Glutamatergic neuron (in vitro differentiated cells): ENCODE measurements around the gene C17orf113. TPM values are rescaled to one million over a fixed set of nuclear protein-coding genes. Genes with fewer than 3 reads are reported as not detected.

Source experiments
- DNase-seq: peaks from one replicate; pipeline ENCODE4 v3.0.0; 2022
- H3K27ac Mint-ChIP-seq: one replicate; pipeline ENCODE4 v1.8.0; 2020; ENCODE audit warnings: mild to moderate bottlenecking, mixed read lengths, inconsistent platforms; ENCODE audit not compliant: unreplicated experiment
- H3K27me3 Mint-ChIP-seq: one replicate; pipeline ENCODE4 v1.8.0; 2020; ENCODE audit warnings: mild to moderate bottlenecking, moderate library complexity, mixed read lengths, inconsistent platforms; ENCODE audit not compliant: unreplicated experiment
- H3K36me3 Mint-ChIP-seq: one replicate; pipeline ENCODE4 v1.8.0; 2020; ENCODE audit warnings: mild to moderate bottlenecking, mixed read lengths, inconsistent platforms; ENCODE audit not compliant: unreplicated experiment
- H3K4me1 Mint-ChIP-seq: one replicate; pipeline ENCODE4 v1.8.0; 2020; ENCODE audit warnings: mild to moderate bottlenecking, low read depth, mixed read lengths, inconsistent platforms; ENCODE audit not compliant: unreplicated experiment
- H3K4me3 Mint-ChIP-seq: one replicate; pipeline ENCODE4 v1.8.0; 2020; ENCODE audit warnings: mild to moderate bottlenecking, mixed read lengths, inconsistent platforms; ENCODE audit not compliant: unreplicated experiment
- H3K9me3 Mint-ChIP-seq: one replicate; pipeline ENCODE4 v1.8.0; 2020; ENCODE audit warnings: mild to moderate bottlenecking, moderate library complexity, mixed read lengths, inconsistent platforms; ENCODE audit not compliant: unreplicated experiment
- CTCF ChIP-seq: fragments of 200-600 bp; sonication (generic); IDR thresholded peaks from one replicate; pipeline ENCODE4 v1.5.0; 2021; ENCODE audit not compliant: partially characterized antibody, unreplicated experiment
- total RNA-seq: library from RNA; stranded (reverse); fragmentation: NEBNext Ultra II Directional; extraction: Animal tissue kit (Norgen Biotek cat#: 25700); gene quantifications from one replicate; pipeline ENCODE4 v1.2.1, GENCODE V29; 2021; ENCODE audit not compliant: unreplicated experiment

C17orf113 gene
- total RNA-seq, 1 donor from 2014 or later: 2.4 TPM

GRCh38 chr17:42056635-42057034, 6.2 kb upstream of the C17orf113 start:
- Mint-ChIP-seq H3K4me1 (no peaks in the 10 kb centered on the region), H3K4me3 (no peak overlapping the region), H3K36me3 (no peaks in the 10 kb centered on the region), H3K9me3 (peaks cover 3% of the 10 kb centered on the region), H3K27me3 (peaks cover 12% of the 10 kb centered on the region), H3K27ac (no peak overlapping the region)
- no peak for DNase-seq
- no peak for TF ChIP-seq CTCF

- DNase-seq: no peak
- H3K4me3 Mint-ChIP-seq: no peak overlapping the region
- no peak for TF ChIP-seq CTCF
- no peaks in the 10 kb centered on the region for H3K4me1 Mint-ChIP-seq
- peaks cover 17% of the 10 kb centered on the region for H3K27me3 Mint-ChIP-seq
- peaks cover 2% of the 10 kb centered on the region for H3K9me3 Mint-ChIP-seq
- no peak overlapping the region for H3K27ac Mint-ChIP-seq
- H3K36me3 Mint-ChIP-seq: no peaks in the 10 kb centered on the region
These were observed 5.1 kb upstream of the C17orf113 start for GRCh38 chr17:42055496-42055895.

GRCh38 chr17:42055027-42055426, 4.6 kb upstream of the C17orf113 start:
- no peak for TF ChIP-seq CTCF
- DNase-seq: no peak
- Mint-ChIP-seq H3K4me1 (no peaks in the 10 kb centered on the region), H3K27me3 (peaks cover 17% of the 10 kb centered on the region), H3K36me3 (no peaks in the 10 kb centered on the region), H3K9me3 (peaks cover 2% of the 10 kb centered on the region), H3K4me3 (no peak overlapping the region), H3K27ac (no peak overlapping the region)

DNA sequence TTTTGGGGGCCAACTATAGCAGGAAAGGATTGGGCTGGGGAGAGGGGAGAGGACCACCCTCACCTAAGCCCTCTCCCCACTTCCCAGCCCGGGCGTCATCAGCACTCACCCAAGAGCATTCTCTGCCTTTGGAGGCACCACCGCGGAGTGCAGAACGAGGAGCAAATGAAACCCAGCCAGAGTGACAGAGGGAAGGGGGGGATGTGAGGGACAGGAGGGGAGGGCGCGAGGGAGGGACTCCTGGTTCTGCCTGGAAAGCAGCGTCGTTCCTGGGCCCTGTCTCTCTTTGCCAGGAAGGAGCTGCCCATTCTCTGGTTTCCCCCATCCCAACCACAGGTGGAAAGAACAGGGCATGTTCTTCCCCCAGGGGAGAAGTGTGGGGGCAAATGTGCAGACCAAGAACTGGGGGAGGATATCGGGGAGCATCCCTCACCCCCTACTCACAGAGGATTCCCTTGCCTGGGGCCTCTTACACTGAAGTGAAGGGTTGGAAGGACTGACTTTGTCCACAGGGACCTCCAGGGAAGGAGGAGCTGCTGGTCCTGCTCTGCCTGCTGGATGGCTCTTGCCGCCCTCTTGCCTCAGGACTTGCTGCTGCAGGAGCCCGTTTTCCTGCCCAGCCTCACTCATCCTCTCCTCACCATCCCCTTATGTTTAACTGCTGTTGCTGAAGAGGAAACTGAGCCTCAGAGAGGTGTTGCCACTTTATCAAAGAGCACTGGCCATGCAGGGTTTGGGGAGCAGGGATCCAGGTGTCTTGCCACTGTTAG, 3.5 kb upstream of the C17orf113 start:
- Mint-ChIP-seq H3K4me3 (no peak overlapping the region), H3K27ac (no peak overlapping the region), H3K36me3 (no peaks in the 10 kb centered on the region), H3K9me3 (peaks cover 4% of the 10 kb centered on the region), H3K27me3 (peaks cover 17% of the 10 kb centered on the region), H3K4me1 (peaks cover 2% of the 10 kb centered on the region)
- TF ChIP-seq CTCF: no peak
- no peak for DNase-seq

DNA sequence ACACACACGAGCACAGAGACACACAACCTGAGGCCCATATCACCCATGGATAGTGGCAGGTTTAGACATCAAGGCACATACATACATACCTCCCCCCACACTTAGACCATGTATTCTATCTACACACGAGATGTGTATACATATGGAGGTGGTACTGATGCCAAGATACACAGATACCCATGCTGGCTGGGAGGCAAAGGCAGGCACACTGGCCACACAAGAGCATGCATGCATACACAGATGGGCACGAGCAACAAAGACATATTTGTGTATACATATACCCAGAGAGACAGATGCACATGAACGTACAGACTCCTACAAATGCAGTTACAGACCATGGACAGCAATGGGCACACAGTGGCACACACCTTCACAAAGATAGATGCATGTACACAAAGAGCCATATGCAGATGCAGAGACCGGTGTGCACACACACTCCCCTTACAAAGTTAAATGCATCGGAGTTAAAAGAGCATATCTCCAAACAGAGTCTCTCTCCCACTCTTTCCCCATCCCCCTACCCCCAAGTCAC, 2.0 kb upstream of the C17orf113 start:
- H3K9me3 Mint-ChIP-seq: peaks cover 4% of the 10 kb centered on the region
- TF ChIP-seq CTCF: no peak
- DNase-seq: no peak
- no peak overlapping the region for H3K4me3 Mint-ChIP-seq
- H3K36me3 Mint-ChIP-seq: no peaks in the 10 kb centered on the region
- H3K4me1 Mint-ChIP-seq: peaks cover 2% of the 10 kb centered on the region
- H3K27ac Mint-ChIP-seq: no peak overlapping the region
- H3K27me3 Mint-ChIP-seq: peaks cover 17% of the 10 kb centered on the region
